Measurements from ENCODE around the gene ARHGEF2. TPM values are rescaled to one million over a fixed set of nuclear protein-coding genes. Genes with fewer than 3 reads are reported as not detected.

Gene ARHGEF2
- polyA plus RNA-seq, 1 of the 3 experiments (the other 2 are of a cell fraction): 50.8 TPM

GRCh38 chr1:155966750-155967149 lies 11.6 kb downstream of the ARHGEF2 start:
- DNase-seq: peak; percentile 14
- H4K20me1 ChIP-seq (ENCODE audit: insufficient read depth): peaks cover 51% of the 10 kb centered on the region
- H3K27ac ChIP-seq (ENCODE audit: low read depth in 2 of 2, low read length in 1 of 2): no peak overlapping the region
- ChIA-PET POLR2A (interaction anchor here (1.6 kb wide), 1 partner anchor 11 kb away, joined by 9 read pairs; the partner anchor contains the start of gene ARHGEF2), CTCF (interaction anchor here (1.2 to 3.8 kb wide), 4 partner anchors 10 to 63 kb away, joined by 3 to 15 read pairs (median 8); no protein-coding TSS in a partner anchor)
- peaks cover 10 to 47% of the 10 kb centered on the region in 2 experiments; a peak in 3 of 4 replicates for H3K4me1 ChIP-seq (ENCODE audit: control insufficient read depth in 1 of 2, insufficient read depth in 2 of 2, low read depth in 1 of 2, low read length in 1 of 2)
- H3K27me3 ChIP-seq (ENCODE audit: insufficient read depth): no peaks in the 10 kb centered on the region
- peaks cover 35 to 49% of the 10 kb centered on the region in 2 experiments for H3K36me3 ChIP-seq (replicated peaks in 1 of 2; ENCODE audit: control insufficient read depth in 1 of 2, insufficient read depth in 2 of 2, low read length in 1 of 2)
- H3K79me2 ChIP-seq (ENCODE audit: insufficient read depth): peaks cover 63% of the 10 kb centered on the region
- peaks cover 21% of the 10 kb centered on the region for H3F3A ChIP-seq (replicated peaks; ENCODE audit: insufficient read depth)
- no peak overlapping the region for H3K4me3 ChIP-seq (ENCODE audit: low read depth in 2 of 2, low read length in 1 of 2)
- H2AFZ ChIP-seq (ENCODE audit: low read depth): no peak overlapping the region
- no peaks in the 10 kb centered on the region for H3K9me2 ChIP-seq
- no peak overlapping the region for H3K9ac ChIP-seq
- no peaks in the 10 kb centered on the region for H3K9me3 ChIP-seq
- TF ChIP-seq RAD21 (IDR thresholded peaks at IDR 0.05; ENCODE audit: low read length): no peak
- WGBS (ENCODE audit: low lambda C conversion rate): 88% methylated on average over 7 of the region's 7 CpGs
- H3K4me2 ChIP-seq: no peak overlapping the region

- no peaks in the 10 kb centered on the region for H3K9me2 ChIP-seq
- no peak overlapping the region for H3K27ac ChIP-seq (ENCODE audit: low read depth in 2 of 2, low read length in 1 of 2)
- peaks cover 25% of the 10 kb centered on the region for H3F3A ChIP-seq (replicated peaks; ENCODE audit: insufficient read depth)
- ChIA-PET POLR2A (no interaction called here), CTCF (interaction anchor here (1.2 to 3.8 kb wide), 4 partner anchors 10 to 62 kb away, joined by 3 to 15 read pairs (median 8); no protein-coding TSS in a partner anchor)
- peaks cover 10 to 51% of the 10 kb centered on the region in 2 experiments; a peak in 3 of 4 replicates for H3K4me1 ChIP-seq (ENCODE audit: control insufficient read depth in 1 of 2, insufficient read depth in 2 of 2, low read depth in 1 of 2, low read length in 1 of 2)
- peaks cover 41 to 54% of the 10 kb centered on the region in 2 experiments for H3K36me3 ChIP-seq (replicated peaks in 1 of 2; ENCODE audit: control insufficient read depth in 1 of 2, insufficient read depth in 2 of 2, low read length in 1 of 2)
- H3K4me3 ChIP-seq (ENCODE audit: low read depth in 2 of 2, low read length in 1 of 2): no peak overlapping the region
- H2AFZ ChIP-seq (ENCODE audit: low read depth): no peak overlapping the region
- H3K79me2 ChIP-seq (ENCODE audit: insufficient read depth): peaks cover 63% of the 10 kb centered on the region
- TF ChIP-seq FOSL2 (IDR thresholded peaks at IDR 0.05; ENCODE audit: borderline replicate concordance, low read depth) (no peak), SMC3 (IDR thresholded peaks at IDR 0.05; ENCODE audit: low read depth, low read length) (no peak), NFIC (IDR thresholded peaks at IDR 0.05; ENCODE audit: borderline replicate concordance) (no peak), RAD21 (IDR thresholded peaks at IDR 0.05; ENCODE audit: low read length) (peak; percentile 41), CTCF (IDR thresholded peaks at IDR 0.05) (0 out of 2 replicates have a peak, but pooled peaks have one; percentile 30), EP300 (IDR thresholded peaks at IDR 0.05; ENCODE audit: borderline replicate concordance in 1 of 2, low read depth in 1 of 2, low read length in 1 of 2) (no peak)
- H3K27me3 ChIP-seq (ENCODE audit: insufficient read depth): no peaks in the 10 kb centered on the region
- DNase-seq: peak; percentile 35
- H3K9me3 ChIP-seq: no peaks in the 10 kb centered on the region
- H4K20me1 ChIP-seq (ENCODE audit: insufficient read depth): peaks cover 49% of the 10 kb centered on the region
- H3K9ac ChIP-seq: no peak overlapping the region
- H3K4me2 ChIP-seq: no peak overlapping the region
- 100% methylated on average over 9 of the region's 9 CpGs for WGBS (ENCODE audit: low lambda C conversion rate)
Observed at GRCh38 chr1:155966135-155966534, 12.2 kb downstream of the ARHGEF2 start.

- no peak for DNase-seq
- POLR2A ChIA-PET: no interaction called here
- WGBS (ENCODE audit: low lambda C conversion rate): 92% methylated on average over 7 of the region's 7 CpGs
- Histone ChIP-seq H3K79me2 (ENCODE audit: insufficient read depth) (peaks cover 60% of the 10 kb centered on the region), H3K4me2 (no peak overlapping the region), H3K9me2 (no peaks in the 10 kb centered on the region), H4K20me1 (ENCODE audit: insufficient read depth) (peaks cover 31% of the 10 kb centered on the region), H2AFZ (ENCODE audit: low read depth) (no peak overlapping the region), H3K4me1 (ENCODE audit: control insufficient read depth in 1 of 2, insufficient read depth in 2 of 2, low read depth in 1 of 2, low read length in 1 of 2) (peaks cover 10 to 32% of the 10 kb centered on the region in 2 experiments; a peak in 3 of 4 replicates), H3K36me3 (replicated peaks in 1 of 2; ENCODE audit: control insufficient read depth in 1 of 2, insufficient read depth in 2 of 2, low read length in 1 of 2) (peaks cover 54 to 63% of the 10 kb centered on the region in 2 experiments), H3K9ac (no peak overlapping the region), H3F3A (replicated peaks; ENCODE audit: insufficient read depth) (peaks cover 24% of the 10 kb centered on the region), H3K27me3 (ENCODE audit: insufficient read depth) (no peaks in the 10 kb centered on the region), H3K4me3 (ENCODE audit: low read depth in 2 of 2, low read length in 1 of 2) (no peak overlapping the region), H3K27ac (ENCODE audit: low read depth in 2 of 2, low read length in 1 of 2) (no peak overlapping the region), H3K9me3 (no peaks in the 10 kb centered on the region)
- no peak for TF ChIP-seq POLR2AphosphoS5 (IDR thresholded peaks at IDR 0.05; ENCODE audit: low read depth, low read length)
- no peak for TF ChIP-seq FOXM1 (IDR thresholded peaks at IDR 0.05; ENCODE audit: low read depth)
- no peak for TF ChIP-seq FOXJ3 (CRISPR knock-in tag; IDR thresholded peaks at IDR 0.05)
- TF ChIP-seq MXI1 (IDR thresholded peaks at IDR 0.05; ENCODE audit: low read depth, low read length): no peak
- no peak for TF ChIP-seq JUND (IDR thresholded peaks at IDR 0.05)
- TF ChIP-seq EZH2phosphoT487 (IDR thresholded peaks at IDR 0.05; ENCODE audit: borderline replicate concordance, low read depth): no peak
- TF ChIP-seq GATA2 (CRISPR knock-in tag; IDR thresholded peaks at IDR 0.05): no peak
- no peak for TF ChIP-seq TAF1 (IDR thresholded peaks at IDR 0.05; ENCODE audit: borderline replicate concordance, low read depth, low read length)
- CTCF ChIA-PET: no interaction called here
Observed at GRCh38 chr1:155964193-155964592, 14.2 kb downstream of the ARHGEF2 start.

All from SK-N-SH (cell line).